ENCODE measurements around the gene ARPC1B. TPM values are rescaled to one million over a fixed set of nuclear protein-coding genes. Genes with fewer than 3 reads are reported as not detected.

Gene ARPC1B
- 100 to 1,000 TPM; 161 to 184 (median 179) TPM for total RNA-seq
- 356 TPM for total RNA-seq (2013)

DNA sequence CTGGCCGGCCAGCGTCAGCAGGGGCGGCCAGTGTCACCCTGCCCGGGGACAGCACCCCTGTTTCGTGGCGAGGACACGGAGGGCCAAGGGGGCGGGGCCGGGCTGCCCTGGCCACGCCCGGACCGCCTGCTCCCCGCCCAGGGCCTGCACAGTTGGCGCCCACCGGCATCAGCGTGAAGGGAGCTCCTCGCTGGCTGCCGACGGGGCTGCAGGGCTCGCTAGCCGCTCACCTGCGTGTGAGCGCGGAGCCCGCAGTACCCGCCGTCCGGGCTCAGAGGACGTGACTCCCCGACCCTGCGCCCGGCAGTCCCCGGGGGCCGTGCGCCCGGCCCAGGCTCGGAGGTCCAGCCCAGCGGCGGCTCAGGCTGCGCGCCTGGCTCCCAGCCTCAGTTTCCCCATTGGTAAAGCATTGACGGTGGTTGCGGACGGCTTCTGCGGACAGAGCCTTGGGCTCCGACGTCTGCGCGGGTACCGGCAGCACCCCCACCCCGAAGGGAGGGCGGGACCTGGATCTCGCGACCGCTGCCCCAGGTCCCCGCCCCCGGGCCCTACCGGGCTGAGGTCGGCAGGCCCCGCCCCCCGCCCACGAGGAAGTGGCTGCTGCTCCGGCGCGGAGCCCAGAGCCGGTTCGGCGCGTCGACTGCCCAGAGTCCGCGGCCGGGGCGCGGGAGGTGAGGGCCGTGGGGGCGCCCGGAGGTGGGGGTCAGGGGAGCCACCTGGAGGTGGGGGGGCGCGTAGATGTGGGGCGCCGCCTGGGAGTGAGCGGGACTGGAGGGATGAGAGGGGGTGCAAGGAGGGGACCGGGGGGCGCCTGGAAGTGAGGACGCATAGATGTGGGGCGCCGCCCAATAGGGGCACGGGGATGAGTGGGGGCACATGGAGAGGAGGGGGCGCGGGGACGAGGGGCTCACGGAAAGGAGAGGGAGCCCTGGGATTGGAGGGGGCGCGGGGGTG, at the start of gene ARPC1B:
Gene ARPC1B, plus strand, starts transcription at position 620 of the 954 bp plus-strand sequence. CDS start 10,985 bp downstream, outside the sequence.
- TF ChIP-seq, protein P1, sequence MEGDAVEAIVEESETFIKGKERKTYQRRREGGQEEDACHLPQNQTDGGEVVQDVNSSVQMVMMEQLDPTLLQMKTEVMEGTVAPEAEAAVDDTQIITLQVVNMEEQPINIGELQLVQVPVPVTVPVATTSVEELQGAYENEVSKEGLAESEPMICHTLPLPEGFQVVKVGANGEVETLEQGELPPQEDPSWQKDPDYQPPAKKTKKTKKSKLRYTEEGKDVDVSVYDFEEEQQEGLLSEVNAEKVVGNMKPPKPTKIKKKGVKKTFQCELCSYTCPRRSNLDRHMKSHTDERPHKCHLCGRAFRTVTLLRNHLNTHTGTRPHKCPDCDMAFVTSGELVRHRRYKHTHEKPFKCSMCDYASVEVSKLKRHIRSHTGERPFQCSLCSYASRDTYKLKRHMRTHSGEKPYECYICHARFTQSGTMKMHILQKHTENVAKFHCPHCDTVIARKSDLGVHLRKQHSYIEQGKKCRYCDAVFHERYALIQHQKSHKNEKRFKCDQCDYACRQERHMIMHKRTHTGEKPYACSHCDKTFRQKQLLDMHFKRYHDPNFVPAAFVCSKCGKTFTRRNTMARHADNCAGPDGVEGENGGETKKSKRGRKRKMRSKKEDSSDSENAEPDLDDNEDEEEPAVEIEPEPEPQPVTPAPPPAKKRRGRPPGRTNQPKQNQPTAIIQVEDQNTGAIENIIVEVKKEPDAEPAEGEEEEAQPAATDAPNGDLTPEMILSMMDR (IDR thresholded peaks at IDR 0.05) = no peak
- intact Hi-C loops (cut with micrococcal nuclease) = loop anchor here (5.0 to 10.0 kb wide), 2 partner anchors 33 to 130 kb away; partner anchors contain the start of genes BUD31, PDAP1, ZKSCAN5 and ZNF394
- Histone ChIP-seq H3K27me3 (ENCODE audit: control insufficient read depth, insufficient read depth, low read length) (no peaks in the 10 kb centered on the region), H3K9me3 (ENCODE audit: control insufficient read depth, insufficient read depth, low read length) (no peaks in the 10 kb centered on the region), H3K4me1 (ENCODE audit: control insufficient read depth, insufficient read depth, low read length) (peaks cover 41% of the 10 kb centered on the region), H3K4me3 (ENCODE audit: low read length) (peak within 1 kb of the TSS; percentile 76), H3K36me3 (ENCODE audit: control insufficient read depth, insufficient read depth, low read length) (peaks cover 6% of the 10 kb centered on the region), H3K27ac (ENCODE audit: low read length) (peak within 1 kb of the TSS; percentile 71)
- ATAC-seq = peak; percentile 71 to 90 (median 84)
- Mint-ChIP-seq H3K27ac (peak within 1 kb of the TSS; percentile 86 to 97), H3K36me3 (no peaks in the 10 kb centered on the region), H3K9me3 (no peaks in the 10 kb centered on the region), H3K4me1 (peaks cover 17 to 26% of the 10 kb centered on the region in 2 donors), H3K4me3 (peak within 1 kb of the TSS; percentile 85), H3K27me3 (ENCODE audit: low read depth in 2 of 2) (no peaks in the 10 kb centered on the region)
- under 1% methylated on average over 95 of the region's 95 CpGs for WGBS (ENCODE audit: insufficient coverage)
- peak; percentile 72 to 94 for DNase-seq

DNA sequence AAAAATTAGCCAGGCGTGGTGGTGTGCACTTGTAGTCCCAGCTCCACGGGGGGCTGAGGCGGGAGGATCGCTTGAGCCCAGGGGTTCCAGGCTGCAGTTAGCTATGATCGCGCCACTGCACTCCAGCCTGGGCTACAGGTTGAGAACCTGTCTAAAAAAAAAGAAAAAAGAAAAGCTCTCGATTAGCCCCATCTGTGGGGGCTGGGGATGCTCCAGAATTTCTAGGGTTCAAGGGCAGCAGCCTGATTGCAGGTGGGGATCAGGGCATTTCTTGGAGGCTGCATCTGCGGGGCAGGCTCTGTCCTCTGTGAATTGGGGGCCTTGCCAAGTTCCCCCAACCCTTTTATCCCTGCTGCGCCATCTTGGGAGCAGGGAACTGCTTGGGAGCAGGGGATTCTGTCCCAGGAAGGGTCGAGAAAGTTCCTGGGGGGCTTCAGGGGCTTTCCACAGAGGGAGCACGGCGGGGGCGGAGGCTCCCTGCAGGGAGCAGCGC, 49.5 kb upstream of the ARPC1B start:
- H3K27me3 Mint-ChIP-seq (ENCODE audit: low read depth in 2 of 2) = no peaks in the 10 kb centered on the region
- TF ChIP-seq, protein P1 (IDR thresholded peaks at IDR 0.05) = no peak
- WGBS (ENCODE audit: insufficient coverage) = 42% methylated on average over 14 of the region's 14 CpGs
- H3K36me3 Mint-ChIP-seq = no peaks in the 10 kb centered on the region
- intact Hi-C loops (cut with micrococcal nuclease) = loop anchor here (5.0 kb wide), 1 partner anchor 183 kb away; the partner anchor contains the start of gene SMURF1
- Histone ChIP-seq H3K4me1 (ENCODE audit: control insufficient read depth, insufficient read depth, low read length) (peaks cover 35% of the 10 kb centered on the region), H3K27ac (ENCODE audit: low read length) (peak overlapping the region; percentile 75), H3K4me3 (ENCODE audit: low read length) (peak overlapping the region; percentile 94), H3K27me3 (ENCODE audit: control insufficient read depth, insufficient read depth, low read length) (no peaks in the 10 kb centered on the region), H3K9me3 (ENCODE audit: control insufficient read depth, insufficient read depth, low read length) (no peaks in the 10 kb centered on the region), H3K36me3 (ENCODE audit: control insufficient read depth, insufficient read depth, low read length) (no peaks in the 10 kb centered on the region)
- H3K4me1 Mint-ChIP-seq = peaks cover 30 to 42% of the 10 kb centered on the region in 2 donors
- H3K9me3 Mint-ChIP-seq = no peaks in the 10 kb centered on the region
- H3K4me3 Mint-ChIP-seq = peak overlapping the region; percentile 91
- peak overlapping the region; percentile 84 to 91 for H3K27ac Mint-ChIP-seq
- peak in 1 of 2 donors; percentile 14 for DNase-seq
- ATAC-seq = no peak

DNA sequence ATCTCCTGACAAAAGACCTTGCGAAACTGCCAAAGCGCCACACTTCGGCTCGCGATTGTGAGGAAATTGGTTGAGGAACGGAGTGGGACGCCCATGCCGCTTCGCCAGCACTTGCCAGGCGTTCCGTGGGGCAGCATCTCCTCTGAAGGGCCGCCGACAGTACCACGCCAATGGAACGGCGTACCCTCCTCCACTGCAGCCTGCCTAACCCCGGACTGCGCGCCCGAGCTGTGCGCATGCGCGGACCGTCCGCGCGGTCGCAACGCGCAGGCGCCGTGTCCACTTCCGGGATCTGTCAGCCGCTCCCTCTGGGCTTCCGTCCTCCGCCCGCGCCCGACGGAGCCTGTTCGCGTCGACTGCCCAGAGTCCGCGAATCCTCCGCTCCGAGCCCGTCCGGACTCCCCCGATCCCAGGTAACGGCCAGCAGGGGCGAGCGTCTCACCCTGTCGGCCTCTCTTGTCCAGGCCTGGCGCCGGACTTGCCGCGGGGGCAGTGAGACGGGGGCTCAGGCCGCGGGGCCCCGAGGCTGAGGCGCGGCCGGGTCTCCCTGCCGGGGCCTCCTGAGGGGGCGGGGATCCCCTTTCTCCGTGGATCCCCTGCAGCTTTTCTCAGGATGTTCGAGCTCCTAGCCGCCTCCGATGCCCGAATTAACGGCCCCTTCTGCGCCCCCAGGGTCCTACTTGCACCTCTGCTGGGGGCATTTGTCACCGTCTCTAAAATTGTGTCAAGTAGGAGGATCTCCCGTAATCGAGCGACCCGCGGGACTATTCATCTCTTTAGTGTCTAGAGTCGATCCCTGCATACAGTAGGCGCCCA, 48.7 kb upstream of the ARPC1B start, which contains the start of gene ARPC1A:
Gene ARPC1A, plus strand, starts transcription at position 307 of the 816 bp plus-strand sequence. CDS start 7,456 bp downstream, outside the sequence.
- TF ChIP-seq, protein P1 (IDR thresholded peaks at IDR 0.05) = no peak
- peak within 1 kb of the TSS; percentile 94 for H3K4me3 ChIP-seq (ENCODE audit: low read length)
- Mint-ChIP-seq H3K36me3 (no peaks in the 10 kb centered on the region), H3K9me3 (no peaks in the 10 kb centered on the region), H3K27me3 (ENCODE audit: low read depth in 2 of 2) (no peaks in the 10 kb centered on the region), H3K4me3 (peak within 1 kb of the TSS; percentile 91), H3K4me1 (peaks cover 38 to 50% of the 10 kb centered on the region in 2 donors), H3K27ac (peak within 1 kb of the TSS; percentile 84 to 91)
- no peaks in the 10 kb centered on the region for H3K9me3 ChIP-seq (ENCODE audit: control insufficient read depth, insufficient read depth, low read length)
- under 1% methylated on average over 82 of the region's 82 CpGs for WGBS (ENCODE audit: insufficient coverage)
- no peaks in the 10 kb centered on the region for H3K36me3 ChIP-seq (ENCODE audit: control insufficient read depth, insufficient read depth, low read length)
- no peaks in the 10 kb centered on the region for H3K27me3 ChIP-seq (ENCODE audit: control insufficient read depth, insufficient read depth, low read length)
- H3K27ac ChIP-seq (ENCODE audit: low read length) = peak within 1 kb of the TSS; percentile 75
- ATAC-seq (peak; percentile 82 to 91 (median 90)), DNase-seq (peak; percentile 93 to 97)
- H3K4me1 ChIP-seq (ENCODE audit: control insufficient read depth, insufficient read depth, low read length) = peaks cover 39% of the 10 kb centered on the region
- intact Hi-C loops (cut with micrococcal nuclease) = loop anchor here (5.0 kb wide), 1 partner anchor 183 kb away; the partner anchor contains the start of gene SMURF1

All from natural killer cell (primary cell).